GM19467 (cell line): ENCODE data around the gene ARL15.
A peak's percentile ranks its signal among the peaks of the same experiment; 100 is the strongest.

ENCODE experiments used
- ATAC-seq: cut with Tn5 transposase; IDR thresholded peaks from one replicate; pipeline ENCODE4 v1.9.1; 2021; ENCODE audit warnings: mild to moderate bottlenecking, moderate library complexity; ENCODE audit not compliant: unreplicated experiment

The ARL15 gene

DNA sequence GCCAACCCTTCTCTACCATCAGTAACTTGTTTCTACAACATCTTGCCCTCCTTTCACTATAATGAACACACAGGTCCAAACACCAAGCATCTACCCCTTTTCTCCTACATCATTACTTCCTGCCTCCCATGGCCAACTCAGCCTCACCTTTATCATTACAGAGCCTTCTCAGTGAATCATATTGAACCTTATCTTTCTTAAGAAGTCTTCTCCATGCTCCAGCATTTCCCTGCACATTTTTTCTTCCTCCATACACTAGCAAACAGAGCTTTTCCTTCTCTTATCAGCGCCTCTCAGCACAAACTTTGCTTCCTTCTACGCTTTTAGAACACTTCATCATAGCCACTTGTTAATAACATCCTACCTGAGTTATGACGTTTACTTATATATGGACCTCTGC, 148.2 kb downstream of the ARL15 start:
- no peak for ATAC-seq

DNA sequence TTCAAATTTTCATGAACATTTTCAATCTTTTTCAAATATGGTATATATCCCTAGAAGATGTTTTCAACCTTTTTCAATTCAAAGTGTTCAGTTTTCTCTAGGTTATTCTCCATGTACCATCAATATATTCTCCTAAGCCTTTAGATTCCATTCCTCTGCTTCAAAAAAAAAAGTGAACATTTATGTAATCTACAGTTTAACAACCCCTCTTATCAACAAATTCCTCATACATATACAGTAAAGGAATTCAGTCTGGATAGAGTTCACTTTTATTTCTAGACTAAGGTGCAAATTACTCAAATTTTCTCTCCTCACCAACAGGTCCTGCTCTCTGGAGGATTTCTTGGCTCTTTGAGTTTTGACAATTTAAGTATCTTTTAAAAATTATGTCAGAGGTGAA, 150.0 kb downstream of the ARL15 start:
- no peak for ATAC-seq

DNA sequence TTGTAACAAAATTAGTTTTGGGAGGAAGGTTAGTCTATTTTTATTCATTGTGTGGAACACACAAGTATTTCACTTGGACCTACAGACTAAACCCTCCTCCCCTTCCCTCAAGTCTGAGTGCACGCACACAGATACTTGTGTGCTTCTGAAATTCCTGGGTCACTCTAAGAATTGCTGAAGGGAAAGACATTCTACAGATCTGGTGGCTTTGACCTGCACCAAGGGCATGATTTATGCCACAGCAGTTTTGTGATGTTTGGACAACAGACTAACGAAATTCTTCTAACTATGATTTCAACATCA, 150.5 kb downstream of the ARL15 start:
- no peak for ATAC-seq

DNA sequence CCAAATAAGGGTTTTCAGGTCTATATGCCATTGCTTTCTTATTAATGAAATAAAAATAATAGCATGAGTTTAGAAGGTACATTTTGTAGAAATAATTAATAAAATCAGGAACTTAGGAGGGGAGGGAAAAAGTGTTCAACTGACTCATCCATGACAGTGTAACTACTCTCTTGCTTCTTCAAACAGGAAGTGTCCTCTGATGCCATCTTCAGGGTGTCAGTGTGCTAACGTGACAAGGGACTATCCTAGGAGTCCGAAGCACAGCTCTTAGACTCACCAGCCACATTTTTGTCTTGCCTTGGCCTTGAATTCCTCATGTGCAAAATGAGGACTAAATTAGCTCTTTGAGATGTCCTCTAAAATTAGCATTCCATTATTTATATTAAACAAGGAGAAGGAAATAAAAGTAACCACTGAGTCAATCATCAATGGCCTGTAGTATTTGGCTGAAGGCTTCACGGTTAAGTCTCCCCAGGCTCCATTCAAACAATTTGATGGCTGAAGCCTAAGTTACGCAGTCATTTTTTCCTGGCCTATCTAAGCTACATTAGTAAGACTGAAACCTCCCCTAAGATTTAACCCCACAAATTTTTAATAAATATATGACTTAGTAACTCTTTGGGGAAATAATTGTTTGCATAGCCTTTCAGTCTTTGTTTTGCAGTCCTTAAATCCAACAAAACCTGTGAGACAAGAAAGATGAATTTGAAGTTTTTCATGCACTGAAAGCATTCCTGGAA, 151.1 kb downstream of the ARL15 start:
- peak; percentile 65 for ATAC-seq

DNA sequence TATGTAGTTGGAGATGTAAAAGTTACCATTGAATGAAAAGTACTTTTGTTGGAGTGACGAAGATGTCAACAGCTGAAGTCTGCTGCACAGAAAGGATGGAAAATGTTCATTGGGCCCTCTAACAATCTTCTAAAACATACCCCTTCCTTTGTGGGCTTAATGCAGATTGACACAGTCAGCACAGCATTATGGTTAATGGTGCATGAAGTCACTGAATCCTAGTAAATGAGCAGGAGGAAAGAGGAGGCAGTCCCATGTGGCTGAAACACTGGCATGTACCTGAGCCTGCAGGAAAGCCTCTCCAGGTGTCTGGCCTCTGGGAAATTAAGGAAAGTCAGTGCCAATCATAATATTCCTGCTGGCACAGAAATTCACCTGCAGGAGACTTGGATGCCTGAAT, 153.8 kb downstream of the ARL15 start:
- ATAC-seq, result no peak

DNA sequence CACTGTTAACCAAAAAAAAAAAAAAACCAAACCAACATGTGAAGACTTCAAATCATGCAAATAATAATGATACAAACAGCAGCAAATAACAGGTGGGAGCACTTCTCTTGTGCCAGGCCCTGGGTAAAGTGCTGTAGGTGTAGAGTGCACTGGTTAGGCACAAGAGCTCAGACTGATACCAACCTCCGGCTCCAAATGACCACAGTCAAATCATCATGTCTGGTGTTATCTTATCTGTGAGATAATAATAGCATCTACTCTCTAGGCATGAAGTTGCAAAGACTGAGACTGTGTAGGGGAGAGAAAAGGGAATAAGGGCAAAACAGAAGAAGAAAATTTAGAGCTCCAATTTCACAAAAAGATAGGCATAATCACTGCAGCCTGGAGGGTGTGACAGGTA, 159.5 kb downstream of the ARL15 start:
- no peak for ATAC-seq

DNA sequence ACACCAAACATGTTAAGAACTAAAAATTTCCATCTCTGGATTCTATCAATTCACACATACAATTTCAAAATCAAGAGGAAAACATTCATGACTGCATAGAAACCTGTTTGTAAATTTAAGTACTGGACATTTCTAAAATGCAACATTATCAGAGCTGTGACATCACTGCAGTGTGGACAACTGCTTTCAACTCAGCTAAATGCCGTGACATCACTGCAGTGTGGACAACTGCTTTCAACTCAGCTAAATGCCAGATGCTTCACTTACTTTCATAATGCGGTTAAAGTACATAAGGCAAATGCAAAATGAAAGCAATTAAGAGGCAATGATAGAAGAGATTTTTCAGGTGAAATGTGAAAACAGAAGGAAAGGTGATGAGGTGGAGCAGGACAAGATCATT, 161.5 kb downstream of the ARL15 start:
- no peak for ATAC-seq

DNA sequence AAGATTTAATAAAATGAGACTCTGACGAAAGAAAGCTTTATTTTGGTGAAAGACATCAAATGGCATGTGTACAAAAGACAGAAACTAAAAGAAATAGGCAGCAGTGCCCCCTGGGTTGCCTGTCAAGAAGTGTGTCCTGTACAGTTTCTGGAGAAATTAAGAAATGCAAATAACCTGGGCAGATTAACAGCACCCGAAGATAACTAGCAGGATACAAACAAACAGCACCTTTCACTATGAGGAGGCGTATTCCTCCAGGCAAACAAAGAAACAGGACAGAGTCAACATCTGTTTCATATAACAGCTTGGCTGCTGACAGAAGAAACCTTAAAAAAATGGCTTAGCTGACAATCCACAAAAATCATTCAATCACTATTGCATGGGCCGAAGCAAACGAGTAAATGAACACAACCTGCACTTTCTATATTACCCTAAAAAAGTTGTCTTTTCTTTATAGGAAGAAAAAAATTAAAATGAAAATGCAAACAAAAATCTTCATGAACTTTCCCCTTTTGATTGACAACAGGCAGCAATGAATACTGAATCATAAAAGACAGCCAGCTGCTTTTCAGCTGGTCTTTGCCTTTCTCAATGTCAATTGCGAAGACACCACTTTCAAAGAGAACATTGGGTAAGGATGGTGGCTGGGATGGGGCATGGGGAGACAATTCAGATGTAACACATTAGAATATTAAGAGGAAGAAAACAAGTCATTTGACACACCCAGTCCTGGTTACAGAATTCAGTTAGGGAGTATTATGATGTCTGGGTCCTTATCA, 162.1 kb downstream of the ARL15 start:
- no peak for ATAC-seq

DNA sequence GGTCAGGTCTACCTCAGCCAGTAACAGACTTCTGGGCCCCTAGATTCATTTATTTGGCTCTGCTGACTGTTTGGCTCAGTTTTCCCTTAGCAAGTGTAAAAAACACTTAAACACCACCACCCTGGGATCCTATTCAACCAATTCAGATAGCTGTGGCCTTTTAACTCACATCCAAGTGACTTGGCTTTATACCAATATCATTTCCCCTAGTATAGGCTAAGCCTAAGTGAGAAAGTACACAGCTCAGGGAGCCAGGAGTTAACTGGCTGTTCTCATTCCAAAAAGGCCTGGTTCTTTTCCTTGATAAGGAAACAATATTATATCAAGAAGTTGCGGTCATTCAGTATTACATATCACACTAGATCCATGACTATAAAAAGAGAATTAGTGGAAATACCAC, 163.5 kb downstream of the ARL15 start:
- ATAC-seq, result no peak

DNA sequence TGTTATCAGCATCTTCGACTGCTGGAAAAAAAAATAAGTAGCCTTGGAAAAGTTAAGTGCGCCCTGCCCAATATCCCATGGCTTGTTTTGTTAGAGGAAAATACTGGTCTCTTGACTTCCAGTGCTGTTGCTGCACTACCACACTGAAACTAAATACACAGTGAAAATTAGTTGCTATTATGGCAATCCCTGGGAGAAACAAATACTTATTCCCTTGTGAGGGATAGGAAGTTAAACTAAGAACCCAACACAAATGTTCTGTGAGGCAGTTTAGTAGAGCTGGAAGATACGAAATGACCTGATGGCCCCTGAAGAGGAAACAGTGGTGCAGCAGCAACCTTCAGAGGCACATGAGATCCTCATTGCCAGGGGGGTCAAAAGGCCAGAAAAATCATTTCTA, 164.0 kb downstream of the ARL15 start:
- ATAC-seq, result no peak

DNA sequence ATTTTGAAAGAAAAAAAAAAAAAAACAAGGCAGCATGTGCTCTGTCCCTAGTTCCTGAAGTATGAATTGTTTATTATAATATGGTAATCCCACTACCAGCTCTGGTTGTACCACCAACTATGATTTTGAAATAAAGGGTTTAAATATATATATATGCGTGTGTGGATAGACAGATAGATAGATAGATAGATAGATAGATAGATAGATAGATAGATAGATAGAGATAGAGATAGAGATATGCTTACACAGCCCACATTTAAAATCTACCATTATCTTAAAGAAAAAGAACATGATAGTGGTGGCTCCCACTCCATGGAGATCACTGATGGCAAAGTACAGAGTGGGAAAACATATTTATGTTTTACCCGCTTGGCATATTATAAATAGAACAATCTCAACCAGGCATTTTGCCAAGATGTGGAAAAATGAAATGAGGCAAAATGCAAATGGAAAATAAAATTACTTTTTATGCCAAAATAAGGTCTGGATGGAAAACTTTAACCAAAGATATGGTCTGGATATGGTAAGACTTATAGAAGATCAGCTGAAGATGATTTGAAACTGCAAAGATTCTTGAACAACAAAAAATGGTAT, 170.0 kb downstream of the ARL15 start:
- ATAC-seq, result no peak

DNA sequence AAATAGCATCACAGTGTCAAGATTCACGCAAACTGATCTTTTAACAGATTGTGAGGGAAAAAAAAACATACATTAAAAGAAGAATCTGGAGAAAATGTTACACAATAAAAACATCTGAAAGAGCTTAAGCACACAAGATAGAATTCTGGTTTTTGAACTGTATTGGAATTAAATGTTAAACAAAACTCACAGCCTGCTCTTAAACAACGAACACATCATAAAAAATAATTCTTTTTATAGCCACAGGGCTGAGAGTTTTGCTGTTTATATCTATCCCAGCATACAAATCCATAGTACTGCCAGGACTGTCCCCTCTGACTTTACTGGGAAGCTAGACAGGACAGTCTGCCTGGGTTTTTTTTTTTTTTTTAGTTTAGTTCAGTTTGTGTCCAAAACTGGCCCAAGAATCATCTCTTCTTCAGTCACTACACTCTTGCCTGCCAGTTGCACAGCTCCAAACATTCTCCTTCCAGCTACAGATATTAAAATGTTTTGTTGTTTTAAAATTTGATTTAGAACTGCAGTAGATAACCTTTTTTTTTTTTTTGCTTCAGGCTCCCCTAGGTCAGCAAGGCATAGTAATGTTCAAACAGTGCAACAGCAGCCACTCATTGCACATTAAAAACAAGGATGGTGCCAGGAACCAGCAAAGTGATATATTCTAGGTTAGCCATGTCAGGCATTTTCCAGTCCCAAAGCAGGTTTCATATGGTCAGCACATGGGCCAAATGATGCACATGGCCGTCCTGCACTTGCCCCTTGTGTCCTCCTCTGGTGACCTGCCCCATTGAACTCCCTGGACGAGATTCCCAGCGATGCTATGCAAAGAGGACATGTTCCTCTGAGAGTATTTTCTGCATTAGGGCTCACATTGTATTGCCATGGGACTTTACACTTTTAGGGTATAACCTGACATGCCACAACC, 173.6 kb downstream of the ARL15 start:
- no peak for ATAC-seq

DNA sequence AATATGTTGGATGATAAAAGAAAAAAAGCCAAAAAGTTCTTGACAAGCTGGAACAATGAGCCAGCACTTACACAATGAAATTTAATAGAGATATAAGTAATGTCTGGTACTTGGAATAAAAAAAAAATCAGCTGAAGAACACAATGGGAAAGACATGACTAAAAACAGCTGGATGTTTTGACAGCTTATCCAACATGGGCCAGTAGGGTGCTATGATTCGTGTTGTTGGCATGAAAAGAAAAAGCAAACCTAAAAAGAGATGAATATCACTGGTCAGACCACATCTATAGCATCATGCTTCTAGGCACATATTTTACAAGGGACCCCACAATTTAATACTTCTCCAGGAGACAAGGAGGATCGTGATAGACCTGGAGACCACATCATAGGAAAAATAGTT, 175.3 kb downstream of the ARL15 start:
- ATAC-seq, result no peak

DNA sequence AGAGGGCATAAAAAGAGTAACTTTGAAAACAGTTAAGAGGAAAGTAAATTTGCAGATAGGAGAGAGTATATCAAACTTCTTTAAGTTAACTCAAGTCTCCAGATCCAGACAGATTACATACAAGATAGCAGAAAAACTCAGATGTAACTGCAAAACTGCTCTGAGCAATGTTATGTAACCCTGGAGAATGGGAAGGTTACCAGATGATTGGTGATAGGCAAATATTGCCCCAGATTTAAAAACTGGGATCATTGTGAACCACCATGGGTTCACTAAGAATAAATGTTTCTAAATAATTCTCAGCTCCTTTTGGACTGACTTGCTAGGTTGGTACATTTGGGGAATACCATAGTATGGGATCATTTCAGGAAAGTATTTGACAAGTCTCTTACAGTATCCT, 176.5 kb downstream of the ARL15 start:
- no peak for ATAC-seq

DNA sequence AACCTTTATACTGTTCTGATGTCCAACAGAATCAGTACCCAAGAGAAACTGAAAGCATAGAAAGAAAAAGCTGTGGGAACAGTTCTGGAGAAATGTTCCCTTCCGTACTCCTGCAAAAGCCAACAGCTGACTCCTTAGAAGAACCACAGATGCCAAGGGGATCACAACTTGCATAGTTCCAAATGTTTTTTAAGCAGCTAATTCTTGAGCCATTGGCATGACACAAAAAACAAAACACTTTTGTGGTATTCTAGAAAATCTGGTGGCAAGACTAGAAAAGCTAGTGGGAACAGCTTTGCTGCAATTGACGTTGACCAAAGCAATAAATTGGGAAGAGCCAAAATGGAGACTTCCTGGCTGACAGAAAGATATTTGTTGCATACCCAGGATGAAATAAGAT, 189.9 kb downstream of the ARL15 start:
- ATAC-seq, result no peak

DNA sequence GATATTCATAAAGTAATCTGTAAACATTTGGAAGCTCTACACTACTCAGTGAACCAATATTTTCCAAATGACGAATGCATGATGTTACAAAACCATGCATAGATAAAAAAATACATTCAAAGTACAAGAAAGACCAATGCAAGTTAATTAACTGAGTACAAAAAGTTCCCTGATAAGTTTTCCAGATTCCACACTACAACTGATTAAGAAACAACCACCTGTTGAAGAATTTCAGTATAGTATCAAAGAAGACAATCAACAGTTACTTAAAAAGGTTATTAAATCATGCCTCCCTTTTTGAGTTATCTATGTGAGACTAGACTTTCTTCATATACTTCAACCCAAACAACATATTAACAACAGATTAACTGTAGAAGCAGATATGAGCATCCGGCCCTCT, 192.4 kb downstream of the ARL15 start:
- no peak for ATAC-seq

DNA sequence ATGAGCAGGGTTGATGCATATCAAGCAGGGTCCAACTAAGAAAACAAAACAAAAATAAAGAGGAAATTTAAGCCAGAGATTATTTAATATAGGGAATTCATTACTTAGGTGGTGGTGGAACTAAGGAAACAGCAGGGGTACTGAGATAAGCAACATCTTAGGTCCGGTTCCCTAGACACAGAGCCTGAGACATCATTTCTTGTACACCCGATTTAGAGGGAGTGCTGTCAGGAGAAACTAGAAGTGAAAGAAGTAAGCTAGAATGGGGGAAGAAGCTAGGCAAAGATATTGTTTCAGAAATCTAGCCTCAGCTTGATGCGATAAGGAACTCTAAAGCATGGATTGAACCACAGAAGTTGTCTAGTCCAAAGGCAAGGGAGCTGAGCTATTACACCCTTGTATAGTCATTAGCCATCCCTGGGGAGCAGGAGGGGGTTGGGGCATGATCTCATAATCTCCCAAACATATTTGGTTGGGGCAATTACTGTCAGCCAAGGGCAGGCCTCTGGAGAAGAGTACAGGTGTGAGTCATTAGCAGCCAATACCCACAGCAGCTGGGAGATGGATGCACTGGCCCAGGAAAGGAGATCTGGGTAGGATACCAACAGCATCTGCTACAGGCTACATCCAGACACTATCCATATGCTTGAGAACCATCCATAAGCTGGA, 194.5 kb downstream of the ARL15 start:
- ATAC-seq, result no peak

DNA sequence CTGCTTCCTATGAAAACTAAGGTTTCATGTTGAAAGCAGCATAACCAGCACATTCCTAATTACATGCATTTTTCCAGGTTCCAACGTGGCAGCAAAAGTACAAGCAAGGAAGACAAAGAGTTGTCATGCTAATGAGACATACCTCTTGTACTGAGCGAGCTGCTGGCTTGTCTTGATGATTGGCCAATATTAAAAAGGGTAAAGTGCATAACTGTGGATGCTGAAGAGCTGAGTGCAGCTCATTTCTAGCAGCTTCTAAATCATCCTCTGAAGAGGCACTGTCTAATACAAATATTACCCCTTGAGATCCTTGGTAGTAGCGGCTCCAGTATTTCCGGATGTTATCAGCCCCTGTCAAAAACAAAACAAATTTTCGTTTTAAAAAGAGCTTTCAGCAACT, 197.3 kb downstream of the ARL15 start:
- ATAC-seq, result no peak

DNA sequence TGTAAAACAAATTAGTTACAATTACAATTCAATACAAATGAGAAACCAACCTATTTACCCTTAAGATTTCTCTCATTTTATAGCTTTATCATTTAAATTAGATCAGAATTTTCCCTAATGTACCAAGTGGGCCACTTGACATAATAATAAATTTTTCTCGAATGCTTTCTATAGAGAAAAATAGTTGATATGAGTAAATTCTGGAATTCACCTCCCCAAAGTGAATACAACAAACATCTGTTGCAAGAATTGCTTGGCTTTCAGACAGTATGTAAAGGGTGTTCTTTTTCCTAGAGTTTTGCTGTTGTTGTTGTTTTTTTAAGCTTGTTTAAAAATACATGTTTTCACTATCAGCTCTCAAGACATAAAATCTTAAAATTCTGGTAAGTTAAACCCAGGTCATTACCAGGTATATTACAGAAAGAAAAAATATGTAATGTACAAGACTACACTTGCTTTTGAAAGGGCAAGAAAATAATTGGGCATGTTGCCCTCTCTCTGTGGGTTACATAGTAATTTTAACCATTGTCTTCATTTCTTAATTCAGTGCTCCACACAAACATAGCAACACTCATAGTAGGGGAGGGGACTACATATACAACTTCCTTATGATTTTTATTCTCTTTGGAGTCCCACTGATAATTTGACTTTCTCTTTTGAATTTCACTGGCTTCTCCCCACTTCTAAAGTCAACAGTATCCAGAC, 200.6 kb downstream of the ARL15 start:
- no peak for ATAC-seq

DNA sequence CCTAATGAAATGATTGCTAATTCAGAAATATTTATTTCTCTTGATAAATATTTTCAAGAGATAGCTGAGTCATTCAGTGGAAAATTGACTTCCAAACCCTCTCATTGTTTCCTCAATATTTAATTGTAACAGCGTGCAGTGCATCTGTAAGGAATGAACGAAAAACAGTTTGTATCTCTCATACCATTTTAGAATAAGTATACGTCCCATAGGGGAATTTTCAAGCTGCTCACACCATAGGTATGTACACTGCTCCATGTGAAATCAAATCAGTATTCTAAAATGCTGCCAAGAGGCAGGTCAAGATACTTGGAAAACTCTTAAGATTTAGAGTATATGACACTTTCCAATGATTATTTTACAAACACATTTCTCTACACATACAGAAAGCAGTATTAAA, 202.2 kb downstream of the ARL15 start:
- no peak for ATAC-seq
